Activated CD8-positive, alpha-beta memory T cell treated with anti-CD3 and anti-CD28 coated beads, Interleukin-2, amount 50 U/mL, for 1 hour (primary cell): ENCODE measurements around the gene CNFN.

Source experiments
- DNase-seq: peaks from one replicate; pipeline ENCODE4 v3.0.0-alpha.2; 2020; ENCODE audit errors: extremely low read depth

CNFN gene

GRCh38 chr19:42409477-42409876 lies 19.4 kb upstream of the CNFN start:
- DNase-seq, result no peak

GRCh38 chr19:42407816-42408175 lies 17.7 kb upstream of the CNFN start:
- no peak for DNase-seq

- DNase-seq, result no peak
These were observed 17.2 kb upstream of the CNFN start for GRCh38 chr19:42407085-42407815.

GRCh38 chr19:42406111-42406510 lies 16.0 kb upstream of the CNFN start:
- DNase-seq, result no peak

GRCh38 chr19:42403586-42403985 lies 13.5 kb upstream of the CNFN start:
- DNase-seq, result no peak

- no peak for DNase-seq
These were observed 12.4 kb upstream of the CNFN start for GRCh38 chr19:42402376-42403116.

GRCh38 chr19:42401365-42402303 lies 11.5 kb upstream of the CNFN start:
- DNase-seq, result no peak

GRCh38 chr19:42400404-42400803 lies 10.3 kb upstream of the CNFN start:
- DNase-seq, result no peak

- DNase-seq, result no peak
These were observed 7.4 kb upstream of the CNFN start for GRCh38 chr19:42397263-42398166.

- peak; percentile 74 for DNase-seq
These were observed 6.5 kb upstream of the CNFN start for GRCh38 chr19:42396381-42397262.

GRCh38 chr19:42394751-42395150 lies 4.7 kb upstream of the CNFN start:
- DNase-seq, result no peak

- DNase-seq, result no peak
These were observed 2.1 kb upstream of the CNFN start for GRCh38 chr19:42392165-42392564.

- no peak for DNase-seq
These were observed 1.1 kb downstream of the CNFN start for GRCh38 chr19:42388851-42389489.

GRCh38 chr19:42386974-42387707 lies 3.0 kb downstream of the CNFN start:
- DNase-seq, result no peak

- DNase-seq, result no peak
These were observed 9.9 kb downstream of the CNFN start for GRCh38 chr19:42380155-42380554.

GRCh38 chr19:42378225-42379215 lies 11.6 kb downstream of the CNFN start:
- DNase-seq, result no peak

- no peak for DNase-seq
These were observed 13.9 kb downstream of the CNFN start for GRCh38 chr19:42376177-42376555.
